Fibroblast of skin of right biceps (primary cell): ENCODE results near the gene EIF3F.

Experiments
- DNase-seq: peaks from one replicate; pipeline ENCODE4 v3.0.0-alpha.2; 2013

EIF3F gene

GRCh38 chr11:8023831-8024555 is 36.9 kb downstream of the EIF3F start:
- peak; percentile 64 for DNase-seq

GRCh38 chr11:8025123-8025522 is 38.0 kb downstream of the EIF3F start:
- peak; percentile 73 for DNase-seq

- peak; percentile 87 for DNase-seq
Measured at GRCh38 chr11:8025816-8026215, 38.7 kb downstream of the EIF3F start.

GRCh38 chr11:8026982-8027381 is 39.8 kb downstream of the EIF3F start:
- no peak for DNase-seq

GRCh38 chr11:8028766-8029165 is 41.6 kb downstream of the EIF3F start:
- no peak for DNase-seq

GRCh38 chr11:8030526-8031247 is 43.5 kb downstream of the EIF3F start:
- DNase-seq = no peak

GRCh38 chr11:8031248-8032115 is 44.3 kb downstream of the EIF3F start:
- no peak for DNase-seq

GRCh38 chr11:8032122-8032521 is 45.0 kb downstream of the EIF3F start:
- DNase-seq = no peak

- DNase-seq = no peak
Measured at GRCh38 chr11:8032576-8033304, 45.6 kb downstream of the EIF3F start.

- peak; percentile 85 for DNase-seq
Measured at GRCh38 chr11:8033305-8034105, 46.4 kb downstream of the EIF3F start.

- no peak for DNase-seq
Measured at GRCh38 chr11:8034106-8034585, 47.0 kb downstream of the EIF3F start.

- no peak for DNase-seq
Measured at GRCh38 chr11:8034604-8035190, 47.6 kb downstream of the EIF3F start.

- DNase-seq = no peak
Measured at GRCh38 chr11:8035200-8035855, 48.2 kb downstream of the EIF3F start.

- DNase-seq = no peak
Measured at GRCh38 chr11:8036002-8036802, 49.1 kb downstream of the EIF3F start.

- no peak for DNase-seq
Measured at GRCh38 chr11:8036986-8037385, 49.8 kb downstream of the EIF3F start.

GRCh38 chr11:8038393-8038792 is 51.3 kb downstream of the EIF3F start:
- DNase-seq = no peak

- DNase-seq = no peak
Measured at GRCh38 chr11:8038811-8039529, 51.8 kb downstream of the EIF3F start.

GRCh38 chr11:8039530-8040260 is 52.6 kb downstream of the EIF3F start:
- DNase-seq = no peak
